Measurements from ENCODE around the gene H6PD.

The H6PD gene

GRCh38 chr1:9241891-9242290 lies 7.3 kb downstream of the H6PD start:
- DNase-seq: no peak

- no peak for DNase-seq
Observed at GRCh38 chr1:9242338-9242969, 7.9 kb downstream of the H6PD start.

- DNase-seq: no peak
Observed at GRCh38 chr1:9243066-9243739, 8.6 kb downstream of the H6PD start.

GRCh38 chr1:9244501-9245229 lies 10.1 kb downstream of the H6PD start:
- no peak for DNase-seq

GRCh38 chr1:9245230-9245619 lies 10.7 kb downstream of the H6PD start:
- no peak for DNase-seq

- DNase-seq: no peak
Observed at GRCh38 chr1:9245661-9246060, 11.1 kb downstream of the H6PD start.

GRCh38 chr1:9246215-9246614 lies 11.6 kb downstream of the H6PD start:
- DNase-seq: no peak

GRCh38 chr1:9246841-9247785 lies 12.5 kb downstream of the H6PD start:
- DNase-seq: no peak

GRCh38 chr1:9247894-9248293 lies 13.3 kb downstream of the H6PD start:
- no peak for DNase-seq

- DNase-seq: no peak
Observed at GRCh38 chr1:9248341-9249262, 14.0 kb downstream of the H6PD start.

- DNase-seq: no peak
Observed at GRCh38 chr1:9249263-9249533, 14.6 kb downstream of the H6PD start.

GRCh38 chr1:9249534-9250410 lies 15.2 kb downstream of the H6PD start:
- DNase-seq: no peak

- no peak for DNase-seq
Observed at GRCh38 chr1:9250411-9251381, 16.1 kb downstream of the H6PD start.

- no peak for DNase-seq
Observed at GRCh38 chr1:9251501-9251900, 16.9 kb downstream of the H6PD start.

- DNase-seq: no peak
Observed at GRCh38 chr1:9253004-9253403, 18.4 kb downstream of the H6PD start.

GRCh38 chr1:9253453-9254105 lies 19.0 kb downstream of the H6PD start:
- no peak for DNase-seq

- no peak for DNase-seq
Observed at GRCh38 chr1:9256332-9256731, 21.8 kb downstream of the H6PD start.

GRCh38 chr1:9257851-9258250 lies 23.3 kb downstream of the H6PD start:
- DNase-seq: no peak

GRCh38 chr1:9258629-9259028 lies 24.1 kb downstream of the H6PD start:
- no peak for DNase-seq
